ENCODE data around the gene TTLL10.

DNA sequence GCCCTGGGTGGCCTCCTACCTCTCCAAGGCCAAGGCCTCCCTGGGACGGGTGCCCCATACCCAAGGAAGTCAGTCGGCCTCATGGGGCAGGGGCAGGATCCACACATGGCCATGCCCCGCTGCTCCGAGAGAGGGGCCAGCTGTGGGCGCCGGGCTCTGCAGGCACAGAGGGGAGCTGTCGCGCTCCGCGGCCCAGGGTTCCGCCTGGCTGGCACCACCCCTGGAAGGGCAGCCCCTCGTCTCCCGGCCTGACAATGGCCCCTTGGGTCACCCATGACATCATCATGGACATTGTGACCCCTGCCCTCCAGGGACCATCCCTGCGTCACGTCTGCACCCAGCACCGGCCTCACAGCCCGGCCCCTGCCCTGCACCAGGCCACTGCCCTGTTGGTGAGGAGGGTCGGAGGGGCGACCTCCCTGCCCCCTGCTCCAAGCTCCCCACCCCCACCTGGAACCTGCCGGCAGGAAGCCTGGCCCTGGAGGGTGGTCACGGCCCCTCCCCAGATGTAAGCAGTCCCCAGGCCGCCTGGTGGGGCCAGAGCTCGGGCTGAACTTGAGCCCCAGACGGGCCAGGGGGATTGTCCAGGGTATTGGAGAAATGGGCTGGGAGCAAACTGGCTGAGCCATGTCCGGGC lies 5.8 kb downstream of the TTLL10 start:
- TF ChIP-seq GATA3 (IDR thresholded peaks at IDR 0.05; ENCODE audit: low read depth, low read length) (no peak), GATA2 (IDR thresholded peaks at IDR 0.05; ENCODE audit: low read depth, low read length) (no peak)

Data from SH-SY5Y (cell line).